Stomach (tissue), 9 donors: ENCODE data around the gene MLH3. TPM values are rescaled to one million over a fixed set of nuclear protein-coding genes. Genes with fewer than 3 reads are reported as not detected.

Source experiments
- DNase-seq, 2 donors: peaks; one replicate each; pipeline versions ENCODE4 v3.0.0 to v3.0.0-alpha.2; 2013 to 2019
- H3K27ac ChIP-seq, 5 donors: fragments of 200-600 bp in 4 of 5; sonication (generic) in 4 of 5; one replicate each; pipeline ENCODE4 v1.5.1; 2013 to 2019; ENCODE audit warnings: mild to moderate bottlenecking in 1 of 5, moderate library complexity in 1 of 5
- H3K27me3 ChIP-seq, 3 donors: fragments of 200-600 bp; sonication (generic); one replicate each; pipeline ENCODE4 v1.5.1; 2017 to 2019; ENCODE audit warnings: mixed run types in 1 of 3
- H3K36me3 ChIP-seq, 4 donors: fragments of 200-600 bp; sonication (generic); 1 replicate in 3 of 4; 2 replicates in 1 of 4; pipeline ENCODE4 v1.5.1; 2016 to 2019
- H3K4me1 ChIP-seq, 4 donors: fragments of 200-600 bp; sonication (generic); one replicate each; pipeline ENCODE4 v1.5.1; 2016 to 2019
- H3K4me3 ChIP-seq, 4 donors: fragments of 200-600 bp; sonication (generic) in 3 of 4; one replicate each; pipeline ENCODE4 v1.5.1; 2016 to 2019; ENCODE audit warnings: mild to moderate bottlenecking in 1 of 4
- H3K9me3 ChIP-seq, 4 donors: fragments of 200-600 bp; sonication (generic); one replicate each; pipeline ENCODE4 v1.5.1; 2016 to 2019
- EP300 ChIP-seq: sonication (generic); formaldehyde crosslinking; IDR thresholded peaks from one replicate; pipeline ENCODE4 v1.6.1; 2017; ENCODE audit warnings: antibody characterized with exemption
- POLR2A ChIP-seq, 4 donors: fragments of 450-650 bp; IDR thresholded peaks; one replicate each; pipeline ENCODE4 v1.6.1; 2016; ENCODE audit warnings: antibody characterized with exemption in 4 of 4, control low read depth in 2 of 4, mild to moderate bottlenecking in 1 of 4, moderate library complexity in 1 of 4
- POLR2AphosphoS5 ChIP-seq, 3 donors: sonication (generic); formaldehyde crosslinking; IDR thresholded peaks; one replicate each; pipeline ENCODE4 v1.6.1; 2016; ENCODE audit warnings: antibody characterized with exemption in 3 of 3
- WGBS, 5 donors: extraction: QIAGEN DNeasy Blood & Tissue Kit in 3 of 5; methylation state at CpG; one replicate each; pipeline versions ENCODE4 v1.1.5 to v1.1.7; 2013 to 2018; 5-methylcytosine and 5-hydroxymethylcytosine counted together
- intact Hi-C: fragments of 100-400 bp; cut with DNase I; formaldehyde crosslinking; loops from one replicate; pipeline ENCODE4 v1.15.1; 2023; ENCODE audit warnings: low total_unique reads
- polyA plus RNA-seq, 3 donors: library from polyadenylated mRNA; stranded (reverse); fragments of 200-250 nt; gene quantifications; one replicate each; pipeline ENCODE4 v1.2.3, GENCODE V29; 2013
- total RNA-seq, 5 donors: library from RNA; depleted of rRNA; stranded (reverse); fragments of >200 nt; gene quantifications; one replicate each; pipeline versions ENCODE4 v1.1.0 to v1.2.3, GENCODE V29; 2014 to 2016
- TF ChIP-seq, protein P1 (sequence below), 7 experiments: fragments of 450-650 bp in 4 of 7; fragments of 200-600 bp in 3 of 7; sonication (generic) in 3 of 7; IDR thresholded peaks; one replicate each; pipeline ENCODE4 v1.5.1; 2016 to 2019; ENCODE audit warnings: antibody characterized with exemption in 7 of 7, control low read depth in 2 of 7, mild to moderate bottlenecking in 1 of 7
- donor health status: healthy with polysubstance abuse.
- donor health status: Bipolar disorder and iron deficiency.
- donor health status: healthy.

The MLH3 gene
- total and polyA plus RNA-seq, 8 donors, result 7.2 to 53.2 (median 18.4) TPM

DNA sequence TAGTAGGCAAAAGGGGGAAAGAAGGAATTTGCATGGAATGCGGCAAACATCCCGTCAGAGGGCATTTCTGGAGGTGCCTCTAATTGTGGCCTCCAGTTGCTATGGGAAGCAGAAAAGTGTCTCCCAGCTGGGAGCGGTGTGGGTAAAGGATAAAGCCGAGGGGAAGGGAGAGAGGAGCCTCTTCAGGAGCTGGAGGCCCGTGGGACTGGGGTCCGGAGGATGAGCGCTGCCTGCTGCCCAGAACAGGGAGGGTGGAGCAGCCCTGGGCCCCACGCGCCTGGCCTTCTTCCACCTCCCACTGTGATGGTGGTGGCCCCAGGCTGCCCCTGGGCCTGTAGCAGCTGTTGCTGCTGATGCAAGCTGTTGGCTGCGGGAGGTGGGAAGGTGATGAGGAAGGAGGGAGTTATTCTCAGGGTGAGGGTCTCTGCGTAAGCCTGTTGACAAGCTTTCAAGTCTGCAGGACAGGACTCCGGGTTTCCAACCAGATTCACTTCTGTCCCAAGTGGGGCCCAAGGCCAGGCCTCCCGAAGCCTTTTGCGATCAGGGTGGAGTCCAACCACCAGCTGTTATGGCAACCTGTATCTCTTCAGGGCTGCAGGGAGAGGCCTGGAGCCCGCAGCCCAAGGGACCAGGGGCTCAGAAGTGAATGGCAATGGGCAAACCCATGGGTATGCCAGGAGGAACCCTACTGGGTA, 76.8 kb downstream of the MLH3 start:
- H3K27me3 ChIP-seq, result no peaks in the 10 kb centered on the region
- peak in 1 of 2 donors; percentile 54 for DNase-seq
- H3K27ac ChIP-seq, result peak overlapping the region in 2 of 5 donors; percentile 14 to 44
- H3K4me1 ChIP-seq, result peaks cover 0 to 13% (median 6%) of the 10 kb centered on the region in 4 donors
- no peaks in the 10 kb centered on the region for H3K36me3 ChIP-seq
- intact Hi-C loops, result no loop called here
- no peak overlapping the region for H3K4me3 ChIP-seq
- TF ChIP-seq, protein P1, sequence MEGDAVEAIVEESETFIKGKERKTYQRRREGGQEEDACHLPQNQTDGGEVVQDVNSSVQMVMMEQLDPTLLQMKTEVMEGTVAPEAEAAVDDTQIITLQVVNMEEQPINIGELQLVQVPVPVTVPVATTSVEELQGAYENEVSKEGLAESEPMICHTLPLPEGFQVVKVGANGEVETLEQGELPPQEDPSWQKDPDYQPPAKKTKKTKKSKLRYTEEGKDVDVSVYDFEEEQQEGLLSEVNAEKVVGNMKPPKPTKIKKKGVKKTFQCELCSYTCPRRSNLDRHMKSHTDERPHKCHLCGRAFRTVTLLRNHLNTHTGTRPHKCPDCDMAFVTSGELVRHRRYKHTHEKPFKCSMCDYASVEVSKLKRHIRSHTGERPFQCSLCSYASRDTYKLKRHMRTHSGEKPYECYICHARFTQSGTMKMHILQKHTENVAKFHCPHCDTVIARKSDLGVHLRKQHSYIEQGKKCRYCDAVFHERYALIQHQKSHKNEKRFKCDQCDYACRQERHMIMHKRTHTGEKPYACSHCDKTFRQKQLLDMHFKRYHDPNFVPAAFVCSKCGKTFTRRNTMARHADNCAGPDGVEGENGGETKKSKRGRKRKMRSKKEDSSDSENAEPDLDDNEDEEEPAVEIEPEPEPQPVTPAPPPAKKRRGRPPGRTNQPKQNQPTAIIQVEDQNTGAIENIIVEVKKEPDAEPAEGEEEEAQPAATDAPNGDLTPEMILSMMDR (IDR thresholded peaks at IDR 0.05), result no peak
- TF ChIP-seq POLR2AphosphoS5 (IDR thresholded peaks at IDR 0.05), result no peak
- no peak for TF ChIP-seq EP300
- no peak for TF ChIP-seq POLR2A (IDR thresholded peaks at IDR 0.05)
- 74 to 86% (median 84%) methylated on average over 11 to 15 of the region's 15 CpGs for WGBS, 5 donors
- H3K9me3 ChIP-seq, result no peaks in the 10 kb centered on the region

DNA sequence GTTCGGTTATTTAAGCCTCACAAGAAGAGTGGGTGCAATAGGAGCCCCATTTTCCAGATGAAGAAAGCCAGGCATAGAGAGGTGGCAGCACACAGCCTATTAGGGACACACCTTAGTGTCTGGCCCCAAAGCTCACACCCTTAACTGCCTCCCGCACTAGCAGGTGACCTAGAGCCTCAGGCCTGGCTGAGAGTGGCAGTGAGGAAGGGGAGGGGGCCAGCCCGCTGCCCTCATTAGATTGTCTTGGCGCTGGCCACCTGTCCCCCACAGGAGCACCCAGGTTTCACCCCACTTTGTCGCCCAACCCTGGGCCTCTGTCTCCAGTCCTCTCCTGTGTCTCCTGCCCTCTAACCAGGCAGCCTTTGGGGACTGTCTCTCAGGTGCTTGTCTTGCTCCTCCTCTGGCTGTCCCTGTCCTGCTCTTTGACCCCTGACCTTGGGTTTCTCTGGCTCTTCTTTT, 77.3 kb downstream of the MLH3 start:
- Histone ChIP-seq H3K9me3 (no peaks in the 10 kb centered on the region), H3K27me3 (no peaks in the 10 kb centered on the region), H3K4me3 (no peak overlapping the region), H3K36me3 (no peaks in the 10 kb centered on the region), H3K27ac (peak overlapping the region in 1 of 5 donors; percentile 44), H3K4me1 (peaks cover 0 to 13% (median 6%) of the 10 kb centered on the region in 4 donors)
- intact Hi-C loops, result no loop called here
- TF ChIP-seq, protein P1 (IDR thresholded peaks at IDR 0.05), result no peak
- no peak for TF ChIP-seq POLR2AphosphoS5 (IDR thresholded peaks at IDR 0.05)
- no peak for TF ChIP-seq POLR2A (IDR thresholded peaks at IDR 0.05)
- TF ChIP-seq EP300, result no peak
- 76 to 89% (median 82%) methylated on average over 4 to 5 of the region's 5 CpGs for WGBS, 5 donors
- DNase-seq, result no peak

DNA sequence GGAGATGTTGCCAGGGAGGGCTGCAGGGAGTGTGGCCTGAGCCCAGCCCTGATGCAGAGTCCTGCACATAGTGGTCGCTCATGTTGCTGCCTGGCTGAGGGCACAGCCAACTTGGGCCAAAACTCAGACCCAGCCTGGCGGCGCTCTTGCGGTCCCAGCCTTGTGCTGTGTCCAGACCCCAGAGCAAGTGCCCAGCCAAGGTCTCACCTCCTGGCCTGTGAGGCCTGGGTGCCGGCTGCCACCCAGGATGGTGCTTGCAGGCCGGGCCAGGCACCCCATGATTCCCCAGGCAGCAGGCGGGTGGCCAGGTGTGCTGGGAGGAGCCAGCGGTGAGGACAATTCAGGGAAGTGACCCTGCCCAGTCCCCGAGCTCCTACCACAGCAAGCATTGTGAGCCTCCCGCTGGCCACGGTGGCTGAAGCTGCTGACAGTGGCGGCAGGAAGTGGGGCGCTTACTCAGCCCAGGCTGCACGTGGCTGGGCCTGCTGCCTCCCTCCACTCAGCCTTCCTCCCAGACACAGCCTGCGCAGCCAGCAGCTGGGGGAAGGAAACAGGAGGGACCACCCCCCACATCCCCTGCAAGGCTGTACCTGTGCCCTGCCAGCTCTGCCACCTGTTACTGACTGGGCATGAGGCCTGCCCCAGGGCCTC, 78.1 kb downstream of the MLH3 start:
- intact Hi-C loops, result no loop called here
- no peaks in the 10 kb centered on the region for H3K27me3 ChIP-seq
- no peaks in the 10 kb centered on the region for H3K9me3 ChIP-seq
- TF ChIP-seq EP300 (no peak), POLR2AphosphoS5 (IDR thresholded peaks at IDR 0.05) (peak in 1 of 3 donors; percentile 21)
- no peaks in the 10 kb centered on the region for H3K36me3 ChIP-seq
- H3K4me3 ChIP-seq, result no peak overlapping the region
- peak in 1 of 2 donors; percentile 79 for DNase-seq
- H3K27ac ChIP-seq, result peak overlapping the region in 3 of 5 donors; percentile 10 to 44 (median 29)
- peaks cover 0 to 13% (median 6%) of the 10 kb centered on the region in 4 donors for H3K4me1 ChIP-seq
- WGBS, 5 donors, result 64 to 94% (median 74%) methylated on average over 5 to 15 of the region's 15 CpGs

DNA sequence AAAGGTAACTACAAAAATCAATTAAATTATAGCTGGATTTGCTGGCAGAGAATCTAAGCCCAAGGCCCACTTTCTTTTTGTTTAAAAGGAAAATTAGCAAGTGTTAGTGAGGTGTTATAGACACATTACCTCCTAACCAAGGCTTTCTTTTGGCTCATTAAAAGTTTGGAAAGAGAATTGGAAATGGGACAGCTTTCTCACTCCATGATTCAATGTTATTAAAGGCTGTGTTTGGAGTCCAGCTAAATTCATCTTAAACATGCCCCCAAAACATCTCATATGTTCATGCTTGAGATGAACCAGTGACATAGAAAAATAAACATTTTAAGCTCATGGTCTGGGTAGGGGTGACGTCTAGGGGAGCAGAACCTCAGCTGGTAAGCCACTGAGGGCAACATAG, 82.5 kb downstream of the MLH3 start:
- 56 to 81% (median 58%) methylated on average over 1 of the region's 1 CpG for WGBS, 5 donors
- no peak overlapping the region for H3K4me3 ChIP-seq
- no peak for TF ChIP-seq POLR2AphosphoS5 (IDR thresholded peaks at IDR 0.05)
- DNase-seq, result no peak
- H3K27ac ChIP-seq, result no peak overlapping the region
- no peaks in the 10 kb centered on the region for H3K9me3 ChIP-seq
- intact Hi-C loops, result no loop called here
- no peaks in the 10 kb centered on the region for H3K36me3 ChIP-seq
- H3K27me3 ChIP-seq, result no peaks in the 10 kb centered on the region
- H3K4me1 ChIP-seq, result peaks cover 0 to 6% (median under 1%) of the 10 kb centered on the region in 4 donors

DNA sequence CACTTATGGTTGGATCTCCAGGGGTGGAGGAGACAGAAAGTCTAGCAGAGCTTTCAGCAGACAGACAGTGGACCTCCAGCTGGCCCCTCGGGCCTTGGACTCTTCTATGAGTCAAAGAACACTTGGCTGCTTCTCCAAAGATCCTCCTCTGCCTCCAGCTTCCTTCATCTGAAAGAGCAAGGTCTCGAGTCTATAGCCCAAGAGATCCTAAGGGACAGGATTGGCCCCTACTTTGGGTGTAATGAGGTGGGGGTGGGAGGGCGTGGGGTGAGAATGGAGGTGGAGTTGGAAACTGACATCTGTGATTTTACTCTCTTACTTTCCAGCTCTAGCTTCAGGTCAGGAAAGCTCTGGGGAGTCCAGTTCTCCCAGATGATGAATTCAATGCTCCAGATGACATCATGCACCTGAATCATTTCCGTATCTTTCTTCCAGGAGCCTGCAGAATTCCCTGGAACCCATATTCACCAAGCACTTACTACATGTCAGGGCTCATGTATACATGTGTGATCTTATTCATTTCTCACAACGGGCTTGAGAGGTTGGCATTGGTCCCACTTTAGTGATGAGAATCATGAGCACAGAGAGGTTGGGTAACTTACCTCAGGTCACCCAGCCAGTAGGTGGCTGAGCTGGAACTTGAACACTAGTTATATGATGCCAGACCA, 85.6 kb downstream of the MLH3 start:
- Histone ChIP-seq H3K27me3 (peaks cover 0 to 4% (median 0%) of the 10 kb centered on the region in 3 donors), H3K36me3 (no peaks in the 10 kb centered on the region), H3K9me3 (no peaks in the 10 kb centered on the region), H3K4me1 (no peaks in the 10 kb centered on the region), H3K4me3 (no peak overlapping the region), H3K27ac (no peak overlapping the region)
- intact Hi-C loops, result no loop called here
- no peak for DNase-seq
- TF ChIP-seq, protein P1 (IDR thresholded peaks at IDR 0.05), result no peak
- no peak for TF ChIP-seq POLR2AphosphoS5 (IDR thresholded peaks at IDR 0.05)
- TF ChIP-seq POLR2A (IDR thresholded peaks at IDR 0.05), result no peak
- TF ChIP-seq EP300, result no peak
- 65 to 74% (median 69%) methylated on average over 4 to 5 of the region's 5 CpGs for WGBS, 5 donors
